H9 (cell line): ENCODE results near the gene CAPSL. TPM values are rescaled to one million over a fixed set of nuclear protein-coding genes. Genes with fewer than 3 reads are reported as not detected.
A peak's percentile ranks its signal among the peaks of the same experiment; 100 is the strongest.

ENCODE experiments used
- DNase-seq: peaks from one replicate; pipeline ENCODE4 v3.0.0-alpha.2; 2017
- H2AFZ ChIP-seq: one replicate; pipeline ENCODE4 v1.6.1; 2013; ENCODE audit warnings: mild to moderate bottlenecking, low read length, control low read depth, moderate library complexity
- H2AK5ac ChIP-seq: 2 replicates; pipeline ENCODE4 v1.6.1; 2013; ENCODE audit warnings: low read length, control low read depth, mixed read lengths; ENCODE audit not compliant: insufficient read length
- H2BK120ac ChIP-seq: one replicate; pipeline ENCODE4 v1.6.1; 2013; ENCODE audit warnings: low read depth, mild to moderate bottlenecking, low read length, control low read depth, inconsistent platforms; ENCODE audit not compliant: poor library complexity, severe bottlenecking
- H2BK12ac ChIP-seq: 2 replicates; pipeline ENCODE4 v1.6.1; 2013; ENCODE audit warnings: low read length, control low read depth, mixed read lengths, low read depth; ENCODE audit not compliant: insufficient read length
- H2BK15ac ChIP-seq: 2 replicates; pipeline ENCODE4 v1.6.1; 2013; ENCODE audit warnings: low read depth, low read length, control low read depth
- H2BK20ac ChIP-seq: one replicate; pipeline ENCODE4 v1.6.1; 2013; ENCODE audit warnings: low read depth, mild to moderate bottlenecking, low read length, control low read depth, inconsistent platforms; ENCODE audit not compliant: poor library complexity, severe bottlenecking
- H2BK5ac ChIP-seq: 2 replicates; pipeline ENCODE4 v1.6.1; 2013; ENCODE audit warnings: low read length, control low read depth, mixed read lengths; ENCODE audit not compliant: insufficient read length
- H3K14ac ChIP-seq: 2 replicates; pipeline ENCODE4 v1.6.1; 2013; ENCODE audit warnings: low read length, control low read depth; ENCODE audit not compliant: insufficient read depth
- H3K18ac ChIP-seq: 2 replicates; pipeline ENCODE4 v1.6.1; 2013; ENCODE audit warnings: low read depth, mild to moderate bottlenecking, mixed read lengths, low read length, control low read depth; ENCODE audit not compliant: insufficient read length
- H3K23ac ChIP-seq: 2 replicates; pipeline ENCODE4 v1.6.1; 2013; ENCODE audit warnings: low read length, control low read depth, mixed read lengths, low read depth; ENCODE audit not compliant: insufficient read length
- H3K23me2 ChIP-seq: 2 replicates; pipeline ENCODE4 v1.6.1; 2013; ENCODE audit warnings: low read depth, mild to moderate bottlenecking, mixed read lengths, low read length, control low read depth; ENCODE audit not compliant: insufficient read length, poor library complexity, severe bottlenecking
- H3K27ac ChIP-seq: 2 replicates; pipeline ENCODE4 v1.5.1; 2013; ENCODE audit warnings: low read length, control low read depth, mixed read lengths, low read depth; ENCODE audit not compliant: insufficient read length
- H3K27me3 ChIP-seq: 2 replicates; pipeline ENCODE4 v1.6.1; 2013; ENCODE audit warnings: low read length, control low read depth, inconsistent platforms; ENCODE audit not compliant: insufficient read depth
- H3K4ac ChIP-seq: 2 replicates; pipeline ENCODE4 v1.6.1; 2013; ENCODE audit warnings: low read depth, mild to moderate bottlenecking, control low read depth, inconsistent platforms, low read length, moderate library complexity
- H3K4me1 ChIP-seq: 2 replicates; pipeline ENCODE4 v1.6.1; 2013; ENCODE audit warnings: low read length, control low read depth, inconsistent platforms; ENCODE audit not compliant: insufficient read depth
- H3K4me2 ChIP-seq: 2 replicates; pipeline ENCODE4 v1.6.1; 2013; ENCODE audit warnings: low read length, control low read depth, mixed read lengths; ENCODE audit not compliant: insufficient read length, insufficient read depth
- H3K56ac ChIP-seq: 2 replicates; pipeline ENCODE4 v1.6.1; 2013; ENCODE audit warnings: low read depth, mild to moderate bottlenecking, mixed read lengths, low read length, control low read depth; ENCODE audit not compliant: insufficient read length
- H3K79me1 ChIP-seq: 2 replicates; pipeline ENCODE4 v1.6.1; 2013; ENCODE audit warnings: low read depth, mild to moderate bottlenecking, moderate library complexity, low read length, control low read depth, inconsistent platforms; ENCODE audit not compliant: insufficient read depth, poor library complexity, severe bottlenecking
- H3K79me2 ChIP-seq: 2 replicates; pipeline ENCODE4 v1.6.1; 2013; ENCODE audit warnings: low read length, control low read depth, inconsistent platforms; ENCODE audit not compliant: insufficient read depth
- H3K9ac ChIP-seq: 2 replicates; pipeline ENCODE4 v1.6.1; 2013; ENCODE audit warnings: low read length, control low read depth, mixed read lengths; ENCODE audit not compliant: insufficient read length; ENCODE audit errors: extremely low read depth
- H3K9me3 ChIP-seq: one replicate; pipeline ENCODE4 v1.6.1; 2013; ENCODE audit warnings: low read depth, low read length, inconsistent platforms; ENCODE audit not compliant: control insufficient read depth
- H3T11ph ChIP-seq: one replicate; pipeline ENCODE4 v1.6.1; 2013; ENCODE audit warnings: mild to moderate bottlenecking, low read length, control low read depth, inconsistent platforms
- H4K20me1 ChIP-seq: one replicate; pipeline ENCODE4 v1.6.1; 2013; ENCODE audit not compliant: control insufficient read depth, insufficient read length, insufficient read depth
- H4K5ac ChIP-seq: 2 replicates; pipeline ENCODE4 v1.6.1; 2013; ENCODE audit warnings: low read depth, mild to moderate bottlenecking, mixed read lengths, low read length, control low read depth; ENCODE audit not compliant: insufficient read length
- H4K8ac ChIP-seq: replicated peaks from 2 replicates; pipeline ENCODE4 v1.6.1; 2013; ENCODE audit warnings: low read length, control low read depth, mixed read lengths, low read depth; ENCODE audit not compliant: insufficient read length
- H4K91ac ChIP-seq: 2 replicates; pipeline ENCODE4 v1.6.1; 2013; ENCODE audit warnings: low read depth, mild to moderate bottlenecking, moderate library complexity, mixed read lengths, low read length, control low read depth; ENCODE audit not compliant: insufficient read length
- H3K27ac Mint-ChIP-seq, 3 experiments: 2 replicates in 2 of 3; 3 replicates in 1 of 3; pipeline ENCODE4 v1.8.0; 2020 to 2021; ENCODE audit warnings: mixed read lengths in 3 of 3, mild to moderate bottlenecking in 1 of 3, moderate library complexity in 1 of 3
- H3K27me3 Mint-ChIP-seq: 2 replicates; pipeline ENCODE4 v1.8.0; 2021; ENCODE audit warnings: low read depth, mild to moderate bottlenecking, moderate library complexity, mixed read lengths
- H3K36me3 Mint-ChIP-seq, 3 experiments: 2 replicates in 2 of 3; 3 replicates in 1 of 3; pipeline ENCODE4 v1.8.0; 2020 to 2021; ENCODE audit warnings: low read depth in 3 of 3, mixed read lengths in 3 of 3; ENCODE audit not compliant: insufficient read depth in 1 of 3
- H3K4me1 Mint-ChIP-seq, 2 experiments: 2 replicates each; pipeline ENCODE4 v1.8.0; 2020; ENCODE audit warnings: mixed read lengths in 2 of 2
- H3K4me3 Mint-ChIP-seq, 2 experiments: 2 replicates in 1 of 2; 3 replicates in 1 of 2; pipeline ENCODE4 v1.8.0; 2020 to 2021; ENCODE audit warnings: mild to moderate bottlenecking in 2 of 2, mixed read lengths in 2 of 2, moderate library complexity in 1 of 2
- H3K9me3 Mint-ChIP-seq, 2 experiments: 2 replicates in 1 of 2; 3 replicates in 1 of 2; pipeline ENCODE4 v1.8.0; 2020; ENCODE audit warnings: mild to moderate bottlenecking in 2 of 2, mixed read lengths in 2 of 2, moderate library complexity in 1 of 2
- total RNA-seq: library from RNA; stranded (reverse); gene quantifications from 2 replicates; pipeline ENCODE4 v1.2.1, GENCODE V29; 2021
- TF ChIP-seq, protein P1 (sequence below): fragments of 200-600 bp; sonication (generic); conservative IDR thresholded peaks from 3 replicates; pipeline ENCODE4 v1.8.0; 2021; ENCODE audit warnings: antibody characterized with exemption, mild to moderate bottlenecking

Gene CAPSL
- total RNA-seq, 1 experiment from 2014 or later, result not detected

DNA sequence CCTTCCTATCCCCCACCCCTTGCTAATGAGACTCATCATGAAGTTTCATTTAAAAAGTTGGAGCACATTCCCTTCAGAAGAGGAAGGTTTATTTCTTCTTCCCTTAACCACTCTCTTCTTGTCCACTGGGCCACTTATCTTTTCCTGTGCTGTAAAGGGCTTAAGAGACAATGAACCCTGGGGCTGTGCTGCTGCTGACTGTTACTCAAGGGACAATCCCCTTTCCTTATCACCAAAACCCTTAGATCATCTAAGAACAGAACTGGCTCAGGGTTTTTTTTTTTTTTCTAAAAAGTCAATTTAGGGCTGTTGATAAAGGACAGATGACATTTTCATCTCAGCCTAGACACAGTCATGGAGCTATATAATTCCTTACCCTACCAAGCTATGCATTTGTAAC is 29.6 kb downstream of the CAPSL start:
- Histone ChIP-seq H3K4ac (no peak overlapping the region), H2BK5ac (no peak overlapping the region), H2AFZ (no peak overlapping the region), H4K8ac (no peak overlapping the region), H3K4me2 (no peak overlapping the region), H4K91ac (no peak overlapping the region), H3K79me1 (no peaks in the 10 kb centered on the region), H4K20me1 (no peaks in the 10 kb centered on the region), H3K18ac (no peak overlapping the region), H4K5ac (no peak overlapping the region), H2BK120ac (no peak overlapping the region), H3K23me2 (no peaks in the 10 kb centered on the region), H2BK12ac (no peak overlapping the region), H3K56ac (no peak overlapping the region), H3K23ac (no peak overlapping the region), H2AK5ac (no peak overlapping the region), H3K79me2 (no peaks in the 10 kb centered on the region), H3K14ac (no peak overlapping the region), H3K4me1 (no peaks in the 10 kb centered on the region), H2BK15ac (no peak overlapping the region), H3K9me3 (no peaks in the 10 kb centered on the region), H2BK20ac (no peak overlapping the region), H3K27ac (no peak overlapping the region), H3K9ac (no peak overlapping the region), H3T11ph (no peak overlapping the region), H3K27me3 (no peaks in the 10 kb centered on the region)
- Mint-ChIP-seq H3K4me3 (no peak overlapping the region), H3K4me1 (peaks cover 3 to 8% of the 10 kb centered on the region in 2 experiments; a peak in 3 of 4 replicates), H3K36me3 (peaks cover 4 to 23% (median 18%) of the 10 kb centered on the region in 3 experiments; a peak in 6 of 7 replicates), H3K27me3 (peaks cover 6% of the 10 kb centered on the region), H3K27ac (peak overlapping the region in 1 of 3 experiments; percentile 52; a peak in 1 of 7 replicates), H3K9me3 (peaks cover 39 to 44% of the 10 kb centered on the region in 2 experiments)
- TF ChIP-seq, protein P1, sequence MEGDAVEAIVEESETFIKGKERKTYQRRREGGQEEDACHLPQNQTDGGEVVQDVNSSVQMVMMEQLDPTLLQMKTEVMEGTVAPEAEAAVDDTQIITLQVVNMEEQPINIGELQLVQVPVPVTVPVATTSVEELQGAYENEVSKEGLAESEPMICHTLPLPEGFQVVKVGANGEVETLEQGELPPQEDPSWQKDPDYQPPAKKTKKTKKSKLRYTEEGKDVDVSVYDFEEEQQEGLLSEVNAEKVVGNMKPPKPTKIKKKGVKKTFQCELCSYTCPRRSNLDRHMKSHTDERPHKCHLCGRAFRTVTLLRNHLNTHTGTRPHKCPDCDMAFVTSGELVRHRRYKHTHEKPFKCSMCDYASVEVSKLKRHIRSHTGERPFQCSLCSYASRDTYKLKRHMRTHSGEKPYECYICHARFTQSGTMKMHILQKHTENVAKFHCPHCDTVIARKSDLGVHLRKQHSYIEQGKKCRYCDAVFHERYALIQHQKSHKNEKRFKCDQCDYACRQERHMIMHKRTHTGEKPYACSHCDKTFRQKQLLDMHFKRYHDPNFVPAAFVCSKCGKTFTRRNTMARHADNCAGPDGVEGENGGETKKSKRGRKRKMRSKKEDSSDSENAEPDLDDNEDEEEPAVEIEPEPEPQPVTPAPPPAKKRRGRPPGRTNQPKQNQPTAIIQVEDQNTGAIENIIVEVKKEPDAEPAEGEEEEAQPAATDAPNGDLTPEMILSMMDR, result no peak
- DNase-seq, result no peak
